Measurements from ENCODE around the gene RBFOX1. TPM values are rescaled to one million over a fixed set of nuclear protein-coding genes. Genes with fewer than 3 reads are reported as not detected.

Gene RBFOX1
- total and polyA plus RNA-seq, 4 donors, result 47.4 to 169 (median 118) TPM

GRCh38 chr16:7440886-7441400, 108.3 kb downstream of the RBFOX1 start:
- Histone ChIP-seq H3K4me3 (ENCODE audit: low read depth, low read length) (no peak overlapping the region), H3K9me3 (ENCODE audit: control insufficient read depth, insufficient read depth, low read length) (no peaks in the 10 kb centered on the region), H3K27me3 (ENCODE audit: control insufficient read depth, insufficient read depth, low read length) (no peaks in the 10 kb centered on the region), H3K27ac (ENCODE audit: low read depth, low read length) (no peak overlapping the region), H3K36me3 (ENCODE audit: control insufficient read depth, insufficient read depth, low read length) (no peaks in the 10 kb centered on the region), H3K4me1 (ENCODE audit: control insufficient read depth, insufficient read depth, low read length) (peaks cover 15% of the 10 kb centered on the region)
- 58% methylated on average over 4 of the region's 6 CpGs for WGBS (ENCODE audit: insufficient coverage)
- DNase-seq (ENCODE audit: low read depth in 4 of 6, low spot score in 6 of 6), result peak in 1 of 6 donors; percentile 79

DNA sequence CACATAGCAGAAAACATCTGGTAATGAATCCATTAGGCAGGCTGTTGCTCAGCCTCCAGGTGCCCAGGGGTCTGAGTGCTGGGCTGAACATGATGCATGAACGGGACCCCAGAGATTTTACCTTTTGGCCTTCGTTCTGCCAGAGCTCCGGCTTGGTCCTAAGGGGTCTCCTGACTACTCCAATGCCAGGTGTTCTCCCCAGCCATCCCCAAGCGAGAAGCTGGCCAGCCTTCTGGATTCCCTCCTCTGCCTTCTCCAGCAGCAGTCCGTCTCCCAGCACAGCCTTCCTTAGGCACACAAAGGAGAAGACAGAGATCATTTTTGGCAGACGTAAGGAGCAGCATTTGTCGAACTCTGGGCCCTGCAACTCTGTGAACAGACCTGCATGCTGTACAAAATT, 109.4 kb downstream of the RBFOX1 start:
- Histone ChIP-seq H3K27ac (ENCODE audit: low read depth, low read length) (no peak overlapping the region), H3K4me3 (ENCODE audit: low read depth, low read length) (no peak overlapping the region), H3K4me1 (ENCODE audit: control insufficient read depth, insufficient read depth, low read length) (peaks cover 15% of the 10 kb centered on the region), H3K36me3 (ENCODE audit: control insufficient read depth, insufficient read depth, low read length) (no peaks in the 10 kb centered on the region), H3K27me3 (ENCODE audit: control insufficient read depth, insufficient read depth, low read length) (no peaks in the 10 kb centered on the region), H3K9me3 (ENCODE audit: control insufficient read depth, insufficient read depth, low read length) (no peaks in the 10 kb centered on the region)
- peak in 1 of 6 donors; percentile 89 for DNase-seq (ENCODE audit: low read depth in 4 of 6, low spot score in 6 of 6)
- 58% methylated on average over 7 of the region's 7 CpGs for WGBS (ENCODE audit: insufficient coverage)

- H3K36me3 ChIP-seq (ENCODE audit: control insufficient read depth, insufficient read depth, low read length), result no peaks in the 10 kb centered on the region
- H3K9me3 ChIP-seq (ENCODE audit: control insufficient read depth, insufficient read depth, low read length), result no peaks in the 10 kb centered on the region
- DNase-seq (ENCODE audit: low read depth in 4 of 6, low spot score in 6 of 6), result no peak
- WGBS (ENCODE audit: insufficient coverage), result no CpG with 5 or more reads among the region's 4 CpGs
- H3K4me3 ChIP-seq (ENCODE audit: low read depth, low read length), result no peak overlapping the region
- peaks cover 15% of the 10 kb centered on the region for H3K4me1 ChIP-seq (ENCODE audit: control insufficient read depth, insufficient read depth, low read length)
- no peaks in the 10 kb centered on the region for H3K27me3 ChIP-seq (ENCODE audit: control insufficient read depth, insufficient read depth, low read length)
- no peak overlapping the region for H3K27ac ChIP-seq (ENCODE audit: low read depth, low read length)
Observed at GRCh38 chr16:7443142-7443541, 110.5 kb downstream of the RBFOX1 start.

DNA sequence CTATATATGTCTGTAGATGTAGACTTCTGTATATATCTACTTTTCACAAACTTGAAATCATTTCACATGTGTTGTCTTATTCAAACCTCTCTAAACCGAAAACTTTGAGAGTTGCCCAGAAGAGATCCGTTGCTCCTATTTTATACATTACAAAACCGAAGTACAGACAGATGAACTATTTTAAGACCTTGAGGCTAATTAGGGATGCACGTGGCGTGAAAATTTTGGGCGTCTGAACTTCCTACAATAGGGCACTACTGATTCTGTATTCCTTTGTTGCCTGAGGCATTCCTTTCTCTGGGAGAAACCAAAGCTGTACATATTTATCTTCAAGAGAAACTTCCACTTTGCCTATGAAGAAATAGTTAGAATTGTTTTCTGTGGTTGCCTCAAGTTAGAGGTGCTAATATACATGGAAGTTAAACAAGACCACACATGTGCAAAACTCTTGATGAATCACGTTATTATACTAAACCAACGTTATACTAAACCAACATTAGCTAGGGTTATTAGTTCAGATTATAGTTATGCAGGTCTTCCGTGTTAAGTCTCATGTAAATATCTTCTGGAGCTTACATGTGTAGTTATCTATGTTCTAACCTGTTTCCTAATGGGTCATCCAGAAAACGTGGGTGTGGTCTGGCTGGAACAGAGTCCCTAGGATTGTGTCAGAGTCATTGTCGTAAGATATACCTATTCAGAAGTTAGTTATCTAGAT, 111.2 kb downstream of the RBFOX1 start:
- H3K4me3 ChIP-seq (ENCODE audit: low read depth, low read length), result no peak overlapping the region
- DNase-seq (ENCODE audit: low read depth in 4 of 6, low spot score in 6 of 6), result no peak
- H3K4me1 ChIP-seq (ENCODE audit: control insufficient read depth, insufficient read depth, low read length), result peaks cover 12% of the 10 kb centered on the region
- no peaks in the 10 kb centered on the region for H3K9me3 ChIP-seq (ENCODE audit: control insufficient read depth, insufficient read depth, low read length)
- no peaks in the 10 kb centered on the region for H3K27me3 ChIP-seq (ENCODE audit: control insufficient read depth, insufficient read depth, low read length)
- H3K36me3 ChIP-seq (ENCODE audit: control insufficient read depth, insufficient read depth, low read length), result no peaks in the 10 kb centered on the region
- H3K27ac ChIP-seq (ENCODE audit: low read depth, low read length), result no peak overlapping the region
- 70% methylated on average over 7 of the region's 11 CpGs for WGBS (ENCODE audit: insufficient coverage)

GRCh38 chr16:7449306-7449705, 116.7 kb downstream of the RBFOX1 start:
- H3K27ac ChIP-seq (ENCODE audit: low read depth, low read length), result no peak overlapping the region
- H3K4me3 ChIP-seq (ENCODE audit: low read depth, low read length), result no peak overlapping the region
- no peaks in the 10 kb centered on the region for H3K9me3 ChIP-seq (ENCODE audit: control insufficient read depth, insufficient read depth, low read length)
- no peaks in the 10 kb centered on the region for H3K36me3 ChIP-seq (ENCODE audit: control insufficient read depth, insufficient read depth, low read length)
- no peaks in the 10 kb centered on the region for H3K27me3 ChIP-seq (ENCODE audit: control insufficient read depth, insufficient read depth, low read length)
- WGBS (ENCODE audit: insufficient coverage), result 100% methylated on average over 2 of the region's 3 CpGs
- no peak for DNase-seq (ENCODE audit: low read depth in 4 of 6, low spot score in 6 of 6)
- no peaks in the 10 kb centered on the region for H3K4me1 ChIP-seq (ENCODE audit: control insufficient read depth, insufficient read depth, low read length)

DNA sequence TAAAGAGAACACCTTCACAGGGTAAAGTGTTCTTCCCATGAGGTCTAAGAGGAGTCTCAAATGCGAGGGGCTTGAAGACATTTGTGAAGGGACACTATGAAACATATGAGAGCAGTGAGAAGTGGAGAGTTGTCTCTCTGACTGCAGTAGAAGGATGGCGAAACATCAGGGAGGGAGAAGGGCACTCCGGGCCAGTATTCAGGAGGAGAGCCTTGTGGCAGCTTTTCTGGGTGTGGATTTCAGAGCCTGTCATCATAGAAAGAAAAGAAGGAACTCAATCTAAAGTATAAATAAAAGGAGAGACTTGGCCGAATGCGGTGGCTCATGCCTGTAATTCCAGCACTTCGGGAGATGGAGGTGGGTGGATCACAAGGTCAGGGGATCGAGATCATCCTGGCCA, 117.2 kb downstream of the RBFOX1 start:
- Histone ChIP-seq H3K27me3 (ENCODE audit: control insufficient read depth, insufficient read depth, low read length) (no peaks in the 10 kb centered on the region), H3K27ac (ENCODE audit: low read depth, low read length) (no peak overlapping the region), H3K36me3 (ENCODE audit: control insufficient read depth, insufficient read depth, low read length) (no peaks in the 10 kb centered on the region), H3K9me3 (ENCODE audit: control insufficient read depth, insufficient read depth, low read length) (no peaks in the 10 kb centered on the region), H3K4me3 (ENCODE audit: low read depth, low read length) (no peak overlapping the region), H3K4me1 (ENCODE audit: control insufficient read depth, insufficient read depth, low read length) (no peaks in the 10 kb centered on the region)
- WGBS (ENCODE audit: insufficient coverage), result 88% methylated on average over 3 of the region's 7 CpGs
- DNase-seq (ENCODE audit: low read depth in 4 of 6, low spot score in 6 of 6), result no peak

DNA sequence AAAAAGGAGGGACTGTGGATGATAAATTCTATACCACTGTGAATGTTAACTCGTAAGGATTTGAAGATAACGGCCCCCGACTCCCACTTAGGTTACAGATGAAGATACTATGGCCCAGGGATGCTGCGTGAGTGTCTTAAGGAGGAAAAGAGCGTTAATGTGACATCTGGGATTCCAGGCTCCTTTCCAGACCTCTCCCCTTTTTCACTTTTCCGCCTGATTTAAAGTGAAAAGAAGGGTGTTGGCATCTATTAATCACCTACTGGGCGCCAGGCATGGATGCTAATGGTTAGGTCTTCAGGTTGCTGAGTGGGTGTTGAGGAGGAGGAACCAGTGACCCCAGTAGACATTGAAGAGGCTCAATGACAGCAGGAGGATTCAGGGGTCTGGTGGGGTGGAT, 117.8 kb downstream of the RBFOX1 start:
- no peaks in the 10 kb centered on the region for H3K36me3 ChIP-seq (ENCODE audit: control insufficient read depth, insufficient read depth, low read length)
- no peaks in the 10 kb centered on the region for H3K27me3 ChIP-seq (ENCODE audit: control insufficient read depth, insufficient read depth, low read length)
- H3K27ac ChIP-seq (ENCODE audit: low read depth, low read length), result no peak overlapping the region
- DNase-seq (ENCODE audit: low read depth in 4 of 6, low spot score in 6 of 6), result peak in 1 of 6 donors; percentile 63
- WGBS (ENCODE audit: insufficient coverage), result no CpG with 5 or more reads among the region's 7 CpGs
- H3K4me3 ChIP-seq (ENCODE audit: low read depth, low read length), result no peak overlapping the region
- H3K4me1 ChIP-seq (ENCODE audit: control insufficient read depth, insufficient read depth, low read length), result no peaks in the 10 kb centered on the region
- H3K9me3 ChIP-seq (ENCODE audit: control insufficient read depth, insufficient read depth, low read length), result no peaks in the 10 kb centered on the region

DNA sequence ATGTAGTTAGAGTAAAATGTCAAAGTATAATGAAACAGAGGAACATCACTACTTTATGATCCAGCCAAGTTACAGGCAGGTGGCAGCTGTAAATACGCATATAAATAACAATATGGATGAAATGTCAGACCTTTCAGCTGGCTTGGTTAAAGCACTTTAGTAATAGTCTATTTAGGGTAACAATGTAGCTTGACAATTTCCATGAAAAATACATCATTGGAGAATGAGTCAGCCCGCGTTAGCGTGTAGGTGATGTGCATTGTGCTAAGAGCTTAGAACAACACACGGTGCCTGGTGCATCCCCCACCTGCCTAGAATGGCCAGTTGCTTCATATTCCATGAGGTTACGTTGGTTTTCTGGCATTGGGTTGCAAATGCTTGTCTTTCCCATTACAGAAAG, 119.4 kb downstream of the RBFOX1 start:
- Histone ChIP-seq H3K27me3 (ENCODE audit: control insufficient read depth, insufficient read depth, low read length) (no peaks in the 10 kb centered on the region), H3K27ac (ENCODE audit: low read depth, low read length) (no peak overlapping the region), H3K36me3 (ENCODE audit: control insufficient read depth, insufficient read depth, low read length) (no peaks in the 10 kb centered on the region), H3K4me3 (ENCODE audit: low read depth, low read length) (no peak overlapping the region), H3K9me3 (ENCODE audit: control insufficient read depth, insufficient read depth, low read length) (no peaks in the 10 kb centered on the region), H3K4me1 (ENCODE audit: control insufficient read depth, insufficient read depth, low read length) (no peaks in the 10 kb centered on the region)
- peak in 1 of 6 donors; percentile 26 for DNase-seq (ENCODE audit: low read depth in 4 of 6, low spot score in 6 of 6)
- 60% methylated on average over 1 of the region's 6 CpGs for WGBS (ENCODE audit: insufficient coverage)

GRCh38 chr16:7456211-7456610, 123.6 kb downstream of the RBFOX1 start:
- Histone ChIP-seq H3K36me3 (ENCODE audit: control insufficient read depth, insufficient read depth, low read length) (no peaks in the 10 kb centered on the region), H3K27me3 (ENCODE audit: control insufficient read depth, insufficient read depth, low read length) (no peaks in the 10 kb centered on the region), H3K9me3 (ENCODE audit: control insufficient read depth, insufficient read depth, low read length) (no peaks in the 10 kb centered on the region), H3K4me1 (ENCODE audit: control insufficient read depth, insufficient read depth, low read length) (no peaks in the 10 kb centered on the region), H3K27ac (ENCODE audit: low read depth, low read length) (no peak overlapping the region), H3K4me3 (ENCODE audit: low read depth, low read length) (no peak overlapping the region)
- DNase-seq (ENCODE audit: low read depth in 4 of 6, low spot score in 6 of 6), result peak in 1 of 6 donors; percentile 26
- no CpG with 5 or more reads among the region's 5 CpGs for WGBS (ENCODE audit: insufficient coverage)

- no peaks in the 10 kb centered on the region for H3K4me1 ChIP-seq (ENCODE audit: control insufficient read depth, insufficient read depth, low read length)
- DNase-seq (ENCODE audit: low read depth in 4 of 6, low spot score in 6 of 6), result no peak
- no peak overlapping the region for H3K4me3 ChIP-seq (ENCODE audit: low read depth, low read length)
- H3K27ac ChIP-seq (ENCODE audit: low read depth, low read length), result no peak overlapping the region
- WGBS (ENCODE audit: insufficient coverage), result 56% methylated on average over 2 of the region's 3 CpGs
- H3K27me3 ChIP-seq (ENCODE audit: control insufficient read depth, insufficient read depth, low read length), result no peaks in the 10 kb centered on the region
- H3K36me3 ChIP-seq (ENCODE audit: control insufficient read depth, insufficient read depth, low read length), result no peaks in the 10 kb centered on the region
- H3K9me3 ChIP-seq (ENCODE audit: control insufficient read depth, insufficient read depth, low read length), result no peaks in the 10 kb centered on the region
Observed at GRCh38 chr16:7458144-7458543, 125.5 kb downstream of the RBFOX1 start.
